H1 (cell line): ENCODE data around the gene SLC25A53. TPM values are rescaled to one million over a fixed set of nuclear protein-coding genes. Genes with fewer than 3 reads are reported as not detected.

ENCODE experiments used
- GABPA ChIP-seq: IDR thresholded peaks from 2 replicates; pipeline ENCODE4 v1.6.1; 2011; ENCODE audit warnings: mild to moderate bottlenecking, low read length, moderate library complexity, borderline replicate concordance; ENCODE audit not compliant: insufficient read depth
- JUND ChIP-seq: IDR thresholded peaks from 2 replicates; pipeline ENCODE4 v1.6.1; 2011; ENCODE audit warnings: mild to moderate bottlenecking, improper control_type of control experiment, low read length
- NRF1 ChIP-seq: IDR thresholded peaks from 2 replicates; pipeline ENCODE4 v1.6.1; 2011; ENCODE audit warnings: mild to moderate bottlenecking, low read depth, low read length, improper control_type of control experiment
- USF2 ChIP-seq: IDR thresholded peaks from 2 replicates; pipeline ENCODE4 v1.6.1; 2011; ENCODE audit warnings: low read length, improper control_type of control experiment
- polyA plus RNA-seq, 7 experiments: library from polyadenylated mRNA; depleted of rRNA in 3 of 7; stranded (reverse) in 5 of 7; unstranded in 2 of 7; fragments of >200 nt in 5 of 7; fragments of 200-250 nt in 2 of 7; gene quantifications; 1 replicate in 5 of 7; 2 replicates in 1 of 7; 4 replicates in 1 of 7; pipeline versions ENCODE4 v1.2.1 to v1.2.3, GENCODE V29; 2011 to 2013; ENCODE audit warnings: missing spikeins in 2 of 7, mixed read lengths in 2 of 7
- total RNA-seq: library from RNA; stranded (reverse); fragmentation: NEBNext Ultra II Directional; extraction: Animal tissue kit (Norgen Biotek cat#: 25700); gene quantifications from 2 replicates; pipeline ENCODE4 v1.2.1, GENCODE V29; 2021

SLC25A53 gene
- total and polyA plus RNA-seq, 2 of the 8 experiments (the other 6 are each of a cell fraction or from before 2014, with no cell fraction given): 2.4 to 4.2 TPM

DNA sequence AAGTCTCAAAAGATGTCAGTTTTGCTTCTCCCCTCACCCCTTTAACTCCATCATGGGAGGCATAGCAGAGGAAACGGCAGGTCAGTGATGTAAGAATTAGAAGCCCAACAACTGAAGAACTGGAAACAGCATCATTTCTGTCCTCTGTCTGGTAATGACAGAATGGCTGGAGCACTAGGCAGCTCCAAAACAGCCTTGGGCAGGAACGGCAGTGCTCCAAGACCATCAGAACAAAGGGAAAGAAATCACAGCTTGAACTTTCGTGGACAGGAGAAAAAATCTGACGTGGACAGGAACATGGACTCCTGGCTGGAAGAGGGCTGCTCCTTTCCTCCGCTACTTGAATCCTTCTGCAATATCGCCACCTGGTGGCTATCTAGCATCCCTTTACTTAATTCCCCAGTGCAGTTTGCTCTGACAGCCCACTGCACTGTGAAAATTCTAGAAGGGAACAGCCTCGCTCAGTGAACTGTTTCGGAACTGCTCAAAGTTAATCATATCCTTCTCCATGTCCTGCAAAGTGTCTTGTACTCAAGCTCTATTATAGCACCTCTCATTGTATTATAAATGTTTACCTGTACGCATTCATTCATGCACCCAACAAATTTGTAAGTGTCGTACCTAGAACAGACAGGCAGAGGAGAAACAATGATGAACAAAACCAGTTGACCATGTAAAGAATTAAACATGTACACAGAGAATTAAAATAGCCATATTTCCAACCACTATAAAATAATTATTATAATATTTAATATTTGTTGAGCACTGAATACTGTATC, 20.4 kb downstream of the SLC25A53 start (continued):
- TF ChIP-seq USF2: no peak
- TF ChIP-seq GABPA: no peak
- TF ChIP-seq NRF1: no peak
- no peak for TF ChIP-seq JUND
